ENCODE measurements around the gene C1QTNF1.

Gene C1QTNF1

GRCh38 chr17:79039886-79040285 is 15.9 kb downstream of the C1QTNF1 start:
- no peak for DNase-seq (ENCODE audit: low spot score)

DNA sequence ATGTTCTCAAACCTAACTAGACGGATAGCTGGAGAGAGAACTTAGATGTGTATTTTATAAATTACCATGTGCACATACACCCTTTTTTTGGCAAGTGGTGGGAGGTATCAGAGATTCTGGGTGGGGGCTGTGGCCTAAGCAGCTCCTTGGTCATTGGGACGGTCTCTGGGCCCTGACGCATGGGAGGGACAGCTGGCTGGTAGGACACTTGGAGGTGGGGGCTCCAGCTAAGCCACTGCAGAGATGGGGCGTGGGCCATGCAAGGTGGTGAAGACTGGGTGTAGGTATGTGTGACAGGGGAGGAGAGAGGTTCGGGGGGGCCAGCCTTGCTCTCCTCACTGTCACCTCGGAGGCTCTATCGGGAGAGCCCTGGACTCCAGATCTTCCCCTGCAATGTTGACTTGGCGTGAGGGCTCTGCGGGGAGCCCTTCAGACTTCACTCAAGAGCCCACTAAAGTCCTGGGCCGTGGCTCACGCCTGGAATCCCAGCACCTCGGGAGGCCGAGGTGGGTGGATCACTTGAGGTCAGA is 17.1 kb downstream of the C1QTNF1 start:
- no peak for DNase-seq (ENCODE audit: low spot score)

DNA sequence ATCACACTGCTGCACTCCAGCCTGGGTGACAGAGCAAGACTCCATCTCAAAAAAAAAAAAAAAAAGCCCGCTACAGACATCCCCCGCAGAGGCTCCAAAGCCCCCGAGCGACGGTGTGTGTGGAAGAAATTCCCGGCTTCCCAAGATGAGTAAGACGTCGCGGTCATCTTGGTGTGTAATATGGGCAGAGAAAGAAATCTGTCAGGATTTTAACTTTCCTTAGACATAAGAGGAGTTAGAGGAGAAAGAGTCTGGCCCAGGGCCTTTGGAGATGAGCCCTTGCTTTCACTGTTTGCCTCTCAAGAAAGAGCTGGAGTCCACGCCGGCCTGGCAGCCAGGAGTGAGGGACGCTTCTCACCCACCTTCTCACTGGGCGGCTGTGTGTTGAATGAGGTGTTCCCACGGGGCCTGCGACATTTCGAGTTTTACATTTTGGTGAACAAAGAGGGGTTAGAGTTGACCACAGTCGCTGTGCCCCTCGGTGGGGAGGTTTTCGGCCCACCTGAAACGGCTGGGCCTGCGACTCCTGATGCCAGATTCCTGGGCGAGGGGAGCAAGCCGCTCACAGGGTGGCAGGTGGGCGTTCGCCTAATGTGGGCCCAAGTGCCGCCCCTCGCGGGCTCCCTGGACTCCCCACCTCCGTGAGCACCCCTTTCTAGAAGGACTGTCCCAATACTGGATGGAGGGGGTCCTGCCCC is 17.9 kb downstream of the C1QTNF1 start:
- no peak for DNase-seq (ENCODE audit: low spot score)

- peak; percentile 79 for DNase-seq (ENCODE audit: low spot score)
These were observed 18.6 kb downstream of the C1QTNF1 start for GRCh38 chr17:79042421-79043190.

DNA sequence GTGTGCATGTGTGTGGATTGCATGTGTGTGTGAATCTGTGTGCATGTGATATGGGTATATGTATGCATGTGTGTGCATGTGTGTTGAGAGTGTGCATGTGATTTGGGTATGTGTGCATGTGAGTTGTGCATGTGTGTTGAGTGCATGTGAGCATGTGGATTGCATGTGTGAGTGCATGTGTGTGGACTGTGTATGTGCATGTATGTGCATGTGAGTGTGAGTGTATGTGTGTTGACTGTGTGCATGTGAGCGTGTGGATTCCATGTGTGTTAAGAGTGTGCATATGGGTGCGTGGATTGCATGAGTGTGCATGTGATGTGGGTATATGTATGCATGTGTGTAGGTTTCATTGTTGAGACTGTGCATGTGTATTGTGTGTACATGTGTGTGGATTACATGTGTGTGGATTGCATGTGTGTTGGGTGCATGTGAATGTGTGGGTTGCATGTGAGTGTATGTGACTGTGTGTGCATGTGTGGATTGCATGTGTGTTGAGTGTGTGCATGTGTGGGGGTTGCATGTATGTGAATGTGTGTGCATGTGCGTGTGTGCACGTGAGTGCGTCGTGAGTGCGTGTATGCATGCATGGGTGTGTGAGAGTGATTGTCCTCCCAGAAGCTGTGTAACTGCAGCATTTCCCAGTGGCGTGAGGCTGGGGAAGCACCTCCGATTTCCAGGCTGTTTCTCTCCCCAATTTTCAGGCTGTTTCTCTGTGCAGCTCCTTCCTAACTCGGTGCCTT is 19.4 kb downstream of the C1QTNF1 start:
- DNase-seq (ENCODE audit: low spot score), result no peak

DNA sequence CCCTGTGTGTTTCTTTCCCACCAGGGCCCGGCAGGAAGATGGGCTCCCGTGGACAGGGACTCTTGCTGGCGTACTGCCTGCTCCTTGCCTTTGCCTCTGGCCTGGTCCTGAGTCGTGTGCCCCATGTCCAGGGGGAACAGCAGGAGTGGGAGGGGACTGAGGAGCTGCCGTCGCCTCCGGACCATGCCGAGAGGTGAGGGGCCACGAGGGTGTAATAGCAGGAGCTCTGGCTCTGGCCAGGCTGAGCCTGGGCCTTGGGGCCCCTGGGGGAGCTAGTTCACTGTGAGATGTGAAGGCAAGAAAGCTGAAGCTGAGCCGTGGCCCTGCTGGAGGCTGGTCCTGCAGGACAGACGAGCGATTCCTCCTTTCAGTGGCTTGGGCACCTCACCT is 20.0 kb downstream of the C1QTNF1 start:
- no peak for DNase-seq (ENCODE audit: low spot score)

- DNase-seq (ENCODE audit: low spot score), result no peak
These were observed 20.5 kb downstream of the C1QTNF1 start for GRCh38 chr17:79044462-79044861.

DNA sequence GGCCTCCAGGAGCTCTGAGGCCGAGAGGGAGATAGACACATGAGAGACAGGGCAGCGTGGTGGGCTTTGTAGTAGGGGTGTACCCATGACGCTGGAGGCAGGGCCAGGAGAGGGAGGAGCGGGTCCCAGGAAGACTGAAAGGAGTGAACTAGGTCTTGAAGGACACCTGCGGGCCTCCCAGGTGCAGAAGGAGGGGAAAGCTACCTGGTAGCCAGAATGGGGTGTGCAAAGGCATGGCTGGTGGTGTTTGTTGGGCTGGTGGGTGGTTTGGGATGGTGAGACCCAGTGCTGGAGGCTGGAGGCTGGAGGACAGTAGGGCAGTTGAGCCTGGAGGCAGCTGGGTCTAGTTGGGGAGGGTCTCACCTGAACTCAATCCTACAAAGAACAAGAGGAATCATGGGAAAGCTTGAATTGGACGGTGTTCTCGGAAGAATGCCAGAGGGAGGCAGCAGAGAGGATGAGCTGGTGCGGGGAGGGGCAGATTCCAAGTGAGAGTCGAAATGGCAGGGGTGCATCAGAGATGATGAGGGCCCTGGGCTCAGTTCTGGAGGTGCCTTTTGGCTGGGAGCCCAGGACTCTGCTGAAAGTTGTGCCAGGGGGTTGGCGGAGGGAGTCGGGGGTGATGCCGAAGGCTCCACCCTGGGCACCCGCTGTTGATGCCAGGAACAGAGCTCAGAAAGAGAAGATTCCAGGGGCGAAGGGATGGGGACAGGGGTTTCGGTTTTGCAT is 21.2 kb downstream of the C1QTNF1 start:
- DNase-seq (ENCODE audit: low spot score), result no peak

DNA sequence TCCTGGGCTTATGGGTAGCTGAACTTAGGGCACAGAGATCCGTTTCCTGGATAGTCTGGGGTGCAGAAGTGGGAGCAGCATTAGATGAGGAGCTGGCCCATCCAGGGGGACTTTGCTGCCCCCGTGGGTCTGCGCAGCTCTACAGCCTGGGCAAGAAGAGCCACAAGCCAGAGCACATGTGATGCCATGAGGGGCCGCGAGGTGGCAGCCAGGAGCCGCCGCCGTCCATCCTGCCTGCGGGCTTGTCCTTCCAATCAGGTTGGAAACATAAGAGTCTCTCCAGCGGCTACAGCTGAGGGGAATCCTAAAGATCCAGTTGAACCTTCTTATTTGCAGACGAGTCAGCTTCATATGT is 21.9 kb downstream of the C1QTNF1 start:
- peak; percentile 69 for DNase-seq (ENCODE audit: low spot score)

DNA sequence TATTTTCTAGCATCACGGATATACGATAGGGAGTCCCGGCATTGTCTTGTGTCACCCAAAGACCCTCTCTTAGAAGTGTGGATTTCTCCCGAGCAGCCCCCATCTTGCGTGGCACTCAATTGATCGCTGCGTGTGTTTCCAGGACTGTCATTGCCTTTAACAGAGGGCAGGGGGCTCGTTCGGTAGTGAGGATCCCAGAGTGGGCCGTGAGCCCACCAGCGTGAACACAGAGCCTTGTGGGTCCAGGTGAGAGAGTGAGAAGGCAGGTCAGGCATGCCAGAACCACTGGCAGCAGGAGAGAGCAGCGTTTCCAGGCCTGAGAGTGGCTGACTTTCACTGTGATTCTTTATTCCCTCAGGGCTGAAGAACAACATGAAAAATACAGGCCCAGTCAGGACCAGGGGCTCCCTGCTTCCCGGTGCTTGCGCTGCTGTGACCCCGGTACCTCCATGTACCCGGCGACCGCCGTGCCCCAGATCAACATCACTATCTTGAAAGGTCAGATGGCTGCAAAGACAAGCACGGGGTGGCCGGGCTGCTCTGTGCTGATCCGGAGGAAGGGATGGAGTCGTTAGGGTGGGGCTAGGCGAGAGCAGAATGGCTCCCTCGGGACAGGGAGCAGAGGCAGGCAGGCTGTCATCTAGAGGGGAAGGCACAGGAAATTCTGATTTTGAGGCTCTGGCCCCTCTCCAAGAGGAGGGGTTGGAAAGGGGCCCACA is 22.4 kb downstream of the C1QTNF1 start:
- no peak for DNase-seq (ENCODE audit: low spot score)

DNA sequence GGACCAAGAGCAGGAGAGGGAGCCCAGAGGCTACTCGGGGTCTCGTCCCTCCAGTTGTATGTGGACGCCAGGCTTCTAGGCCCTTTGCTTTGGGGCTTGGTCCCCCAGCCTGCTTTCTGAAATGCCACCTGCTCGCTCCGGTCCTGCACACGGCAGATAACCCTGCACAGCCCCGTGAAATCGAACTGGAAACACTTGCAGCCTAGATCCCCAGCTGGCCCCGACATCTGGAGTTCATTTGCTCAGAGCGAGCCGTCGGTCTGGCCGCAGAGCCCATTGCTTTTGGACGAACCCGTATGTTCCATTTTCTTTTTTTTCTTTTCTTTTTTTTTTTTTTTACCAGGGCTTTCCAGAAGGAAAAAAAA is 22.9 kb downstream of the C1QTNF1 start:
- no peak for DNase-seq (ENCODE audit: low spot score)

DNA sequence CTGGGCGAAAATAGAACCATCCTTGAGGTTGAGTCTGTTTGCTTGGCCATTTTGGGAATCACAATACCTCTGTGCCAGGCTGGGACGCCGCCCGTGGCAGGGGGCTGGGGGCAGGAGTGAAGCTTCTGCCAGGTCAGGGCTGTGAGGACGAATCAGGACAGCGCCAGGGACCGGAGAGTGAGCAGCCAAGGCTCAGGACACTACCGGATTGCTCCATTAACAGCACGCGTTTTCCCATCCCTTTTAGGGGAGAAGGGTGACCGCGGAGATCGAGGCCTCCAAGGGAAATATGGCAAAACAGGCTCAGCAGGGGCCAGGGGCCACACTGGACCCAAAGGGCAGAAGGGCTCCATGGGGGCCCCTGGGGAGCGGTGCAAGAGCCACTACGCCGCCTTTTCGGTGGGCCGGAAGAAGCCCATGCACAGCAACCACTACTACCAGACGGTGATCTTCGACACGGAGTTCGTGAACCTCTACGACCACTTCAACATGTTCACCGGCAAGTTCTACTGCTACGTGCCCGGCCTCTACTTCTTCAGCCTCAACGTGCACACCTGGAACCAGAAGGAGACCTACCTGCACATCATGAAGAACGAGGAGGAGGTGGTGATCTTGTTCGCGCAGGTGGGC is 23.4 kb downstream of the C1QTNF1 start:
- no peak for DNase-seq (ENCODE audit: low spot score)

- peak; percentile 28 for DNase-seq (ENCODE audit: low spot score)
These were observed 24.2 kb downstream of the C1QTNF1 start for GRCh38 chr17:79047923-79048825.

DNA sequence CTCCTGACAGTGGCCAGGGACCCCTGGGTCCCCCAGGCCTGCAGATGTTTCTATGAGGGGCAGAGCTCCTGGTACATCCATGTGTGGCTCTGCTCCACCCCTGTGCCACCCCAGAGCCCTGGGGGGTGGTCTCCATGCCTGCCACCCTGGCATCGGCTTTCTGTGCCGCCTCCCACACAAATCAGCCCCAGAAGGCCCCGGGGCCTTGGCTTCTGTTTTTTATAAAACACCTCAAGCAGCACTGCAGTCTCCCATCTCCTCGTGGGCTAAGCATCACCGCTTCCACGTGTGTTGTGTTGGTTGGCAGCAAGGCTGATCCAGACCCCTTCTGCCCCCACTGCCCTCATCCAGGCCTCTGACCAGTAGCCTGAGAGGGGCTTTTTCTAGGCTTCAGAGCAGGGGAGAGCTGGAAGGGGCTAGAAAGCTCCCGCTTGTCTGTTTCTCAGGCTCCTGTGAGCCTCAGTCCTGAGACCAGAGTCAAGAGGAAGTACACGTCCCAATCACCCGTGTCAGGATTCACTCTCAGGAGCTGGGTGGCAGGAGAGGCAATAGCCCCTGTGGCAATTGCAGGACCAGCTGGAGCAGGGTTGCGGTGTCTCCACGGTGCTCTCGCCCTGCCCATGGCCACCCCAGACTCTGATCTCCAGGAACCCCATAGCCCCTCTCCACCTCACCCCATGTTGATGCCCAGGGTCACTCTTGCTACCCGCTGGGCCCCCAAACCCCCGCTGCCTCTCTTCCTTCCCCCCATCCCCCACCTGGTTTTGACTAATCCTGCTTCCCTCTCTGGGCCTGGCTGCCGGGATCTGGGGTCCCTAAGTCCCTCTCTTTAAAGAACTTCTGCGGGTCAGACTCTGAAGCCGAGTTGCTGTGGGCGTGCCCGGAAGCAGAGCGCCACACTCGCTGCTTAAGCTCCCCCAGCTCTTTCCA is 25.1 kb downstream of the C1QTNF1 start:
- DNase-seq (ENCODE audit: low spot score), result no peak

- DNase-seq (ENCODE audit: low spot score), result no peak
These were observed 25.9 kb downstream of the C1QTNF1 start for GRCh38 chr17:79049821-79050220.

DNA sequence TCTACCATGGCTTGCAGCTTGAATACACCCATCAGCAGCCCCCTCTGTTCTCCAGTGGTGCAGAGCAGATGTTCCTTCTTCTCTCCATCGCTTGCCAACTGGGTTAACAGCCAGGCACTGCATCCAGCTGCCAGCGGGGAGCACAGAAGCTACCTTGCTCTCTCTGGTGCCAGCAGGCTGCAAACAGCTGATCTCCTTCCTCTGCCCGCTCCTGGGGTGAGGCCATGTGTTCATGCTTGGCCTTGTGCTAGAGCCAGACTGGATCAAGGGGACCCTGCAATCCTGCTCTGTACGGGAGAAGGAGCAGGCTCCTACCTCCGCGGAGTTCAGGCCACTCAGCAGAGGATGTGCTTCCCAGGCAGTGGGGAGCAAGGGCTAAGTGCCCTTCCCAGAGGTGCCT is 26.6 kb downstream of the C1QTNF1 start:
- DNase-seq (ENCODE audit: low spot score), result no peak

GRCh38 chr17:79051306-79051705 is 27.3 kb downstream of the C1QTNF1 start:
- no peak for DNase-seq (ENCODE audit: low spot score)

DNA sequence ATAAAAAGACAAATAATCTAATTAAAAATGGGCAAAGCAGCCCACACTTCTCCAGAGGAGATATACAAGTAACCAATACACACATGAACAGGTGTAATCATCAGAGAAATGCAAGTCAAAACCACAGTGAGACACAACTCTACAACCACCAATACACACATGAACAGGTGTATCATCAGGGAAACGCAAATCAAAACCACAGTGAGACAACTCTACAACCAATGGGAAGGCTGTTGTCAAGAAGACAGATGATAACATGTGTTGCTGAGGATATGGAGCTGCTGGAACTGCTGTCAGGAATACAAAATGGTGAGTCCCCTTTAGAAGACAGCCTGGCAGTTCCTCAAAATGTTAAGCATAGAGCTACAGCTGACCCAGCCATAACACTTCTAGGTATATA is 28.2 kb downstream of the C1QTNF1 start:
- DNase-seq (ENCODE audit: low spot score), result no peak

Data from LoVo (cell line).